ENCODE results near the gene DPF1.

The DPF1 gene

DNA sequence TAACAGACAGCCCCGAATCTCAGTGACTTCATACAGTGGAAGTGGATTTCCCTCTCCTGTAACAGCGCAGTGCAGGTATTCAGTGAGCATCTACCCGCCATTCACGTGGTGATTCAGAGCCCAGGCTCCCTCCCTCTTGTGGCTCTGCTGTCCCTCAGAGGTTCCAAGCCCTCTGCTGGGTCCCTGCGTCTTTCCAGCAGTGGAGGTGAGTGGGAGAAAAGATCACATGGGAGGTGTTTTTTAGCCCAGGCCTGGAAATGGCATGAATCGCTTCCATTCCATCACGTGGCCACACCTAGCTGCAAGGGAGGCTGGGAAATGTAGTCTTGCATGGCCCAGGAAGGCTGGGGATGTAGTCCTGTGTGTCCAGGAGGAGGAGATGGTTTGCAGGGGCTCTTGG is 61.4 kb downstream of the DPF1 start:
- TF ChIP-seq EZH2phosphoT487 (IDR thresholded peaks at IDR 0.05; ENCODE audit: borderline replicate concordance, low read length) = no peak
- TF ChIP-seq, protein P1, sequence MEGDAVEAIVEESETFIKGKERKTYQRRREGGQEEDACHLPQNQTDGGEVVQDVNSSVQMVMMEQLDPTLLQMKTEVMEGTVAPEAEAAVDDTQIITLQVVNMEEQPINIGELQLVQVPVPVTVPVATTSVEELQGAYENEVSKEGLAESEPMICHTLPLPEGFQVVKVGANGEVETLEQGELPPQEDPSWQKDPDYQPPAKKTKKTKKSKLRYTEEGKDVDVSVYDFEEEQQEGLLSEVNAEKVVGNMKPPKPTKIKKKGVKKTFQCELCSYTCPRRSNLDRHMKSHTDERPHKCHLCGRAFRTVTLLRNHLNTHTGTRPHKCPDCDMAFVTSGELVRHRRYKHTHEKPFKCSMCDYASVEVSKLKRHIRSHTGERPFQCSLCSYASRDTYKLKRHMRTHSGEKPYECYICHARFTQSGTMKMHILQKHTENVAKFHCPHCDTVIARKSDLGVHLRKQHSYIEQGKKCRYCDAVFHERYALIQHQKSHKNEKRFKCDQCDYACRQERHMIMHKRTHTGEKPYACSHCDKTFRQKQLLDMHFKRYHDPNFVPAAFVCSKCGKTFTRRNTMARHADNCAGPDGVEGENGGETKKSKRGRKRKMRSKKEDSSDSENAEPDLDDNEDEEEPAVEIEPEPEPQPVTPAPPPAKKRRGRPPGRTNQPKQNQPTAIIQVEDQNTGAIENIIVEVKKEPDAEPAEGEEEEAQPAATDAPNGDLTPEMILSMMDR (IDR thresholded peaks at IDR 0.05; ENCODE audit: low read depth, low read length, poor library complexity, severe bottlenecking) = no peak
- Histone ChIP-seq H3F3A (ENCODE audit: control insufficient read depth, insufficient read depth) (no peaks in the 10 kb centered on the region), H3K27me3 (ENCODE audit: control insufficient read depth, low read length) (no peaks in the 10 kb centered on the region), H3K79me2 (ENCODE audit: control insufficient read depth, low read length) (no peaks in the 10 kb centered on the region), H3K4me2 (ENCODE audit: low read length) (no peak overlapping the region), H3K9me3 (ENCODE audit: control insufficient read depth, insufficient read depth, low read length) (no peaks in the 10 kb centered on the region; the same call in 1 of the 2 replicates), H3K9me2 (replicated peaks; ENCODE audit: control insufficient read depth, low read length) (no peaks in the 10 kb centered on the region), H3K27ac (ENCODE audit: low read depth, low read length) (no peak overlapping the region), H4K20me1 (ENCODE audit: control insufficient read depth, insufficient read depth, low read depth, low read length) (no peaks in the 10 kb centered on the region), H3K36me3 (ENCODE audit: control insufficient read depth, low read length) (peaks cover 28% of the 10 kb centered on the region), H3K4me1 (ENCODE audit: control insufficient read depth, low read length) (no peaks in the 10 kb centered on the region), H3K4me3 (ENCODE audit: low read length) (no peak overlapping the region)

DNA sequence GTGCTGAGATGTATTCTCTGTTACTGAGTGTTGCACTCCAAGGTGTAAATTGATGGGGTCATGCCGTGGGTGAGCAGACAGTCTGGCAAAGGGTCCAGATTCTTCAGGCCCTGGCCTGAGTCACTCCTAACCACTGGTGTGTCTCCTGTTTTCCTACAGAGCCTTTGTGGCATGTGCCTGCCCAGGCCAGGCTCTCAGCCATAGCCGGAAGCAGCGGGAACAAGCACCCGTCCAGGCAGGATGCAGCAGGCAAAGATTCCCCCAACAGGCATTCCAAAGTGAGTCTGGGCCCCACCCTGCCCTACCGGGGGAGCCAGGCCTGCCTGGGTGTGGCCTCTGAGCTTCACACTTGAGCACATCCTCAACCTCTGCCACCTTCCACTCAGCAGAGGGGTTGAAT is 61.9 kb downstream of the DPF1 start:
- Histone ChIP-seq H3K4me1 (ENCODE audit: control insufficient read depth, low read length) (no peaks in the 10 kb centered on the region), H3K9me3 (ENCODE audit: control insufficient read depth, insufficient read depth, low read length) (no peaks in the 10 kb centered on the region; the same call in 1 of the 2 replicates), H3K9me2 (replicated peaks; ENCODE audit: control insufficient read depth, low read length) (no peaks in the 10 kb centered on the region), H4K20me1 (ENCODE audit: control insufficient read depth, insufficient read depth, low read depth, low read length) (no peaks in the 10 kb centered on the region), H3K79me2 (ENCODE audit: control insufficient read depth, low read length) (no peaks in the 10 kb centered on the region), H3F3A (ENCODE audit: control insufficient read depth, insufficient read depth) (no peaks in the 10 kb centered on the region), H3K4me2 (ENCODE audit: low read length) (no peak overlapping the region), H3K4me3 (ENCODE audit: low read length) (no peak overlapping the region), H3K36me3 (ENCODE audit: control insufficient read depth, low read length) (peaks cover 28% of the 10 kb centered on the region), H3K27me3 (ENCODE audit: control insufficient read depth, low read length) (no peaks in the 10 kb centered on the region), H3K27ac (ENCODE audit: low read depth, low read length) (no peak overlapping the region)
- TF ChIP-seq, protein P1 (IDR thresholded peaks at IDR 0.05; ENCODE audit: low read depth, low read length, poor library complexity, severe bottlenecking) = no peak
- TF ChIP-seq EZH2phosphoT487 (IDR thresholded peaks at IDR 0.05; ENCODE audit: borderline replicate concordance, low read length) = no peak

All from DOHH2 (cell line).